Choroid plexus epithelial cell (primary cell): ENCODE data around the gene TRMT2A.

ENCODE experiments used
- DNase-seq: peaks from one replicate; pipeline ENCODE4 v3.0.0-alpha.2; 2010; ENCODE audit warnings: low read depth
- H3K4me3 ChIP-seq: 2 replicates; pipeline ENCODE4 v1.5.1; 2011; ENCODE audit warnings: low read depth, mild to moderate bottlenecking, control low read depth, low read length, moderate library complexity
- TF ChIP-seq, protein P1 (sequence below): conservative IDR thresholded peaks from 2 replicates; pipeline ENCODE4 v1.5.1; 2011; ENCODE audit warnings: low read depth, mild to moderate bottlenecking, control low read depth, inconsistent platforms, low read length, moderate library complexity

Gene TRMT2A

DNA sequence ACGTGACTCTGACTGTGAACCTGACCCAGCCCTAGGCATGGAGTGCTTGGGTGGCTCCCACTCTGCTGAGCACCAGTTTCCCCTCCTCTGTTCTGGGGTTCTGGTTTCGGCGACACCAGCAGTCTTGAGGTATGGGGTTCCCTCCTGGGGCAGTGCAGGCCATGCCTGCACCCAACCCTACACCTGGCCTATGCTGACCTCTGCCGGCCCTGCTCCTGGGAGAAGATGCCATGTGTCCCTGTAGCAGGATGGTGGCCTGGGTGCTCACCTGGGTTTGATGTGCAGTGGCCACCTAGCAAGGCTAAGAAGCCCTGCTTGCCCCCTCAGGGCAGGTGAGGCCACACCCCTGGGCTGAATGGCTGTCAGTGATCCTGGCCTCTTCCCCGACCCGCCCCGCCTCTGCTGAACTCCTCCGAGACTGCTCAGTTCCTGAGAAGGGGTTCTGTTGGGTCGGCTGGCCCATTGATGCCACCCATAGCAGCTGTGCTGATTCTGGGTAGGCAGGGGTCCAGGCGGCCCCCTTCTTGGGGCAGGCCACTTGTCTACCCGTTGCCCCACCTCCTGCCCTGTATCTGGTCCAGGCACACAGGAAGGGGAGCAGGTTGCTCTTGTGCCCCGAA is 17.0 kb upstream of the TRMT2A start:
- TF ChIP-seq, protein P1, sequence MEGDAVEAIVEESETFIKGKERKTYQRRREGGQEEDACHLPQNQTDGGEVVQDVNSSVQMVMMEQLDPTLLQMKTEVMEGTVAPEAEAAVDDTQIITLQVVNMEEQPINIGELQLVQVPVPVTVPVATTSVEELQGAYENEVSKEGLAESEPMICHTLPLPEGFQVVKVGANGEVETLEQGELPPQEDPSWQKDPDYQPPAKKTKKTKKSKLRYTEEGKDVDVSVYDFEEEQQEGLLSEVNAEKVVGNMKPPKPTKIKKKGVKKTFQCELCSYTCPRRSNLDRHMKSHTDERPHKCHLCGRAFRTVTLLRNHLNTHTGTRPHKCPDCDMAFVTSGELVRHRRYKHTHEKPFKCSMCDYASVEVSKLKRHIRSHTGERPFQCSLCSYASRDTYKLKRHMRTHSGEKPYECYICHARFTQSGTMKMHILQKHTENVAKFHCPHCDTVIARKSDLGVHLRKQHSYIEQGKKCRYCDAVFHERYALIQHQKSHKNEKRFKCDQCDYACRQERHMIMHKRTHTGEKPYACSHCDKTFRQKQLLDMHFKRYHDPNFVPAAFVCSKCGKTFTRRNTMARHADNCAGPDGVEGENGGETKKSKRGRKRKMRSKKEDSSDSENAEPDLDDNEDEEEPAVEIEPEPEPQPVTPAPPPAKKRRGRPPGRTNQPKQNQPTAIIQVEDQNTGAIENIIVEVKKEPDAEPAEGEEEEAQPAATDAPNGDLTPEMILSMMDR = no peak
- no peak overlapping the region for H3K4me3 ChIP-seq
- DNase-seq = no peak

GRCh38 chr22:20132686-20133246 is 15.7 kb upstream of the TRMT2A start:
- TF ChIP-seq, protein P1 = no peak
- H3K4me3 ChIP-seq = peak overlapping the region; percentile 82
- no peak for DNase-seq

- TF ChIP-seq, protein P1 = no peak
- H3K4me3 ChIP-seq = peak overlapping the region; percentile 82
- DNase-seq = no peak
These were observed 15.0 kb upstream of the TRMT2A start for GRCh38 chr22:20131859-20132685.

- TF ChIP-seq, protein P1 = no peak
- DNase-seq = no peak
- H3K4me3 ChIP-seq = peak within 1 kb of the TSS; percentile 82
These were observed 14.5 kb upstream of the TRMT2A start, which contains the start of gene ZDHHC8 for GRCh38 chr22:20131597-20131858. TSS of gene ZDHHC8 (plus strand) at chr22:20131804. CDS start at chr22:20131948, 144 bp downstream.

GRCh38 chr22:20130731-20131596 is 13.9 kb upstream of the TRMT2A start:
- peak; percentile 83 for DNase-seq
- TF ChIP-seq, protein P1 = no peak

DNA sequence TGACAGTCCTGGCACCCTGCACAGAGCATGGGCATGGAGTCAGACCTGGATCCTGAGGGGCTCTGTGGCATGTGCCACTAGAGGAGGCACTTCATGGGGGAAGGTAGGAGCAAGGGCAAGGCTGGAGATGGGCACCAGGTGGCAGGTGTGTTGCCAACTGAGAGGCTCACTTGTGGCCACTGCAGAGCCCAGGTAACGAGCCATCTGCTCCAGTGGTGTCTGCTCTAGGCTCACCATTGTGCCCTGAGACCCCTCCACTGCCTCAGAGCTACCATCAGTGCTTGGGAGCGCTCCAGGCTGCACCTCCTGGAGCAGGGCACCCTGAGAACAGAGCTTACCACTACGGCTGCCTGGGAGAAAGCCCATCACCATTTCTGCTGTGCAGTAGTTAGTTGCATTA is 13.3 kb upstream of the TRMT2A start:
- H3K4me3 ChIP-seq = no peak overlapping the region
- no peak for DNase-seq
- TF ChIP-seq, protein P1 = no peak

More at GRCh38 chr22:20130731-20131596, 13.9 kb upstream of the TRMT2A start:
- peak overlapping the region; percentile 82 for H3K4me3 ChIP-seq
